ENCODE measurements around the gene OOSP1.

- TF ChIP-seq, protein P1, sequence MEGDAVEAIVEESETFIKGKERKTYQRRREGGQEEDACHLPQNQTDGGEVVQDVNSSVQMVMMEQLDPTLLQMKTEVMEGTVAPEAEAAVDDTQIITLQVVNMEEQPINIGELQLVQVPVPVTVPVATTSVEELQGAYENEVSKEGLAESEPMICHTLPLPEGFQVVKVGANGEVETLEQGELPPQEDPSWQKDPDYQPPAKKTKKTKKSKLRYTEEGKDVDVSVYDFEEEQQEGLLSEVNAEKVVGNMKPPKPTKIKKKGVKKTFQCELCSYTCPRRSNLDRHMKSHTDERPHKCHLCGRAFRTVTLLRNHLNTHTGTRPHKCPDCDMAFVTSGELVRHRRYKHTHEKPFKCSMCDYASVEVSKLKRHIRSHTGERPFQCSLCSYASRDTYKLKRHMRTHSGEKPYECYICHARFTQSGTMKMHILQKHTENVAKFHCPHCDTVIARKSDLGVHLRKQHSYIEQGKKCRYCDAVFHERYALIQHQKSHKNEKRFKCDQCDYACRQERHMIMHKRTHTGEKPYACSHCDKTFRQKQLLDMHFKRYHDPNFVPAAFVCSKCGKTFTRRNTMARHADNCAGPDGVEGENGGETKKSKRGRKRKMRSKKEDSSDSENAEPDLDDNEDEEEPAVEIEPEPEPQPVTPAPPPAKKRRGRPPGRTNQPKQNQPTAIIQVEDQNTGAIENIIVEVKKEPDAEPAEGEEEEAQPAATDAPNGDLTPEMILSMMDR (IDR thresholded peaks at IDR 0.05; ENCODE audit: insufficient read depth, low read length) = no peak
- TF ChIP-seq POLR2AphosphoS5 (IDR thresholded peaks at IDR 0.05; ENCODE audit: low read depth) = no peak
- no peak for TF ChIP-seq REST (IDR thresholded peaks at IDR 0.05; ENCODE audit: insufficient replicate concordance, low read depth)
- peak; percentile 57; the same call in 1 of the 2 replicates for TF ChIP-seq SPI1 (IDR thresholded peaks at IDR 0.05; ENCODE audit: borderline replicate concordance, low read depth)
Measured at GRCh38 chr11:59899532-59899931, 38.7 kb upstream of the OOSP1 start.
